Limb (tissue), 2 donors: ENCODE results near the gene TARP.
"Not testable (repeated sequence)": the region's sequence is repeated elsewhere in the genome, so short reads cannot be mapped to it uniquely, and the experiment has no call there.

Experiments
- DNase-seq, 2 donors: peaks; one replicate each; pipeline ENCODE4 v3.0.0-alpha.2; 2016; ENCODE audit errors: extremely low spot score in 2 of 2

The TARP gene

DNA sequence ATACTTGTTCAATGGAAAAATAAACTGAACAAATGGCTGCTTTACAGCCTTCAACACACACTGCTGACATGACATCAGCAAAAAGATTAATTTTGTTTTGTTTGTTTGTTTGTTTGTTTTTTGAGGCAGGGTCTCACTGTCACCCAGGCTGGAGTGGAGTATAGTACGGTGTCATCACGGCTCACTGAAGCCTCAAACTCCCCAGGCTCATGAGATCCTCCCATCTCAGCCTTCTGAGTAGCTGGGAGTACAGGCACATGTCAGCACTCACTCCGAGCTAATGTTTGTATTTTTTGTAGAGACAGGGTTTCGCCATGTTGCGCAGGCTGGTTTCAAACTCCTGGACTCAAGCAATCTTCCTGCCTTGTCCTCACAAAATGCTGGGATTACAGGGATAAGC is 10.9 kb downstream of the TARP start:
- no peak for DNase-seq

DNA sequence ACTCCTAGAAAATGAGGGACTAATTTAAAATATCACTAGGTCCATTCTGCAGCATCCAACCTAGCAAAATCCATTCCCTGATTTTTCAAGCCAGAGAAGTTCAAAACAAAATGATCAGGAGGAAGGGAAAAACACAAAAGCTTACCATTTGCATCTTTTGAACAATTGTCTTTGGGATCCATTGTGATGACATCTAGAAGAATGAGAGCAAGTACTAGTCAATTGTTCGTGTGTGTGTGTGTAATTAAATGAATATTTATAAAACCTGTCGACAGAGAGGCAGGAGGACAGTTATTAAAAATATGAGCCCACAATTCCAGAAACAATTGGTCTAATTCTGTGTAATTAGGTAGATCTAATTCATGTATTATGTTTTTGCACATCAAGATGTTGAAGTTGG is 11.4 kb downstream of the TARP start:
- DNase-seq, result not testable (repeated sequence)

DNA sequence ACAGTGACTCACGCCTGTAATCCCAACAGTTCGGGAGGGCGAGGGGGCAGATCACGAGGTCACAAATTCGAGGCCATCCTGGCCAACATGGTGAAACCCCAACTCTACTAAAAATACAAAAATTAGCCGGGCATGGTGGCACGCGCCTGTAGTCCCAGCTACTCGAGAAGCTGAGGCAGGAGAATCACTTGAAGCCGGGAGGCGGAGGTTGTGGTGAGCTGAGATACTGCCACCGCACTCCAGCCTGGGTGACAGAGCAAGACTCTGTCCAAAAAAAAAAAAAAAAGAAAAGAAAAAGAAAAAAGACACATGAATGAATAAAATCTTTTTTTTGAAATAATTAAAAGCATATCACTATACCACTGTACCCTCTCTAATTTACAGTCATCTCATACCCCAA is 11.8 kb downstream of the TARP start:
- DNase-seq, result not testable (repeated sequence)

DNA sequence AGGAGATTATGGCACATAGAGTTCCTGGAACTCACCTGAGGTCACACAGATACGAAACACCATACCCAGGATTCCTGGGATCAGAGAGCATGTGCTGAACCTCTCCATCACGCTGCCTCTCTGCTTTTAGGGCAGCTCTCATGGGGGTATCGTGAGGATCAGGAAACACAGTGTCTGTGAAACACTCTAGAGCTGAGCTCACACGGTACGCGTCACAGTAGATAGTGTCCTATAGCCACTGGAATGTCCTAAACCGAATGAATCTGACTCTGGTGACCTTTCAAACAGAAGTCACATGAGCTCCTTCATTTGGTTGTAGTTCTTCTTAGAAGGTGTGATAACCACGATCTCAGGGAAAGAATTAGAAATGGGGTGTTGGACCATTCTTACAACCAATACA is 14.3 kb downstream of the TARP start:
- DNase-seq, result not testable (repeated sequence)

DNA sequence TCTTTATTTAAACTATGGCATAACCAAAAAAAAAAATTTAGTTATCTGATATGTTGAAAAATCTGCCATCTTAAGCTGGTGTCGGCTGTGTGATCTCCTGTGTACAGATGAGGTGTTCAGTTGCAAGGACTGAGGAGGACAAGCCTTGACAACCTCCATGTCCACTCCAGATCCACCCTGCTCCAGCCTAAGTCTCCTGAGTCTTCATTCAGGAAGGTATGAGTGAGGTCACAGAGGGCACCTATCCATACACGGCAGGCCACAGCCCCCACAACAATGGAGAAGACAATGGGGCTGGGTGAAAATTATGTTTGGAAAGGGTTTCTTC is 16.1 kb downstream of the TARP start:
- DNase-seq, result no peak

DNA sequence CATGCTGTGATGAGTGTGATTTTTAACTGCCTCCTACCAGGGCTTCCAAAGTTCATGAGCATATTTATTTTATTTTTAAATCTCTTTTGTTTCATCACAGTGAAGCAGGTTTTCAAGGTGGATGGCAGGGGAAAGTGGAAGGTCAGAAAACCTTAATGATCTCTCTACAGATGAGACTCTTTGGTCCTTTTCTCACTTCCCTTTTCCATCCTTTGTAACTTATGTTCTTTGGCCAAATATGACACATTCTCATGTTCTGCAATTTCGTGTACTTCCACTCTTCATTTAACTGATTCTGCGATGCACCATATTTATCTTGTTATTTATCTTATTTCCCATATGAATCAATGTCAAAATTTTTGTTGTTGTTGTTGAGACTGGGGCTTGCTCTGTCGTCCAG is 23.6 kb downstream of the TARP start:
- not testable (repeated sequence) for DNase-seq

DNA sequence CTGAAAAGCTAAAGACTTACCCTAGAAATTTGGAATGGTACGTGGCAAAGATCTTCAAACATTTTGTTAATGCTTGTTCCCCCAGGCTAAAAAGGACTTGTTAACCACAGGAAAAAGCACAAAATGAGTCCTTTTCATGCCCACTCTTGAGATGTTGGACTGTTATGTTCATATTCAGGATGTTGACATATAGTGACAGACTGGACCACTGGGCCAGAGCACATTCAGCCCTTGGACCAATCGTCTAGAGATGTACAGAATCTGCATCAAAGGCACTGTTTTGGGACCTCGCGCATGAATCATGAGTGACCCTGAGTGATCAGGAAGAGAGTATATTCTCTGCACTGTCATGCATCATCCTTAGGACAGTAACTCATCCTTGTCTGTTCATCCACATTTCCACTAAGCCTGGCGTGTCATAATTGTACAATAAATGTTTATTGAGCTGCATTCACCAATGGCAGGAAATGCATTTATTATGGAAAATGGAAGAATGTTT is 25.3 kb downstream of the TARP start:
- DNase-seq, result no peak

DNA sequence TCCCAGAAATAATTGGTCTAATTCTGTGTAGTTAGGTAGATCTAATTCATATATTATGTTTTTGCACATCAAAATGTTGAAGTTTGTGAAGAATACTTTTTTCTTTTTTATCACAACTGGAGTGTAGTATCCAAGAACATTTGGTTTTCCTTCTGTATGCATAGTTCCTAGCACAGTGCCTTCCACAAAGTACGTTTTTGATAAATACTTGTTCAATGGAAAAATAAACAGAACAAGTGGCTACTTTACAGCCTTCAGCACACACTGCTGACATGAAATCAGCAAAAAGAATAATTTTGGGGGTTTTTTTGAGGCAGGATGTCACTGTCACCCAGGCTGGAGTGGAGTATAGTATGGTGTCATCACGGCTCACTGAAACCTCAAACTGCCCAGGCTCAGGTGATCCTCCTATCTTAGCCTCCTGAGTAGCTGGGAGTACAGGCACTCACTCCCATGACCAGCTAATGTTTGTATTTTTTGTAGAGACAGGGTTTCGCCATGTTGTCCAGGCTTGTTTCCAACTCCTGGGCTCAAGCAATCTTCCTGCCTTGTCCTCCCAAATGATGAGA is 27.9 kb downstream of the TARP start:
- no peak for DNase-seq

DNA sequence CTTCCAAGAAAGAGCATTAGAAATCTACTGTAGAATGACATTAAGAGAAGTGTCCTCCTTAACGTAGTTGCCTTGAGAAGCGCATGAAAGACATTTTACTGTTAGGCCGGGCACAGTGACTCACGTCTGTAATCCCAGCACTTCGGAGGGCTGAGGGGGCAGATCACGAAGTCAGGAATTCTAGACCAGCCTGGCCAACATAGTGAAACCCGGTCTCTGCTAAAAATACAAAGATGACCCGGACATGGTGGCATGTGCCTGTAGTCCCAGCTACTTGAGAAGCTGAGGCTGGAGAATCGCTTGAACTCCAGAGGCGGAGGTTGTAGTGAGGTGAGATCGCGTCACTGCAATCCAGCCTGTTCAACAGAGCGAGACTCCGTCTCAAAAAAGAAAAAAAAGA is 28.9 kb downstream of the TARP start:
- DNase-seq, result no peak

DNA sequence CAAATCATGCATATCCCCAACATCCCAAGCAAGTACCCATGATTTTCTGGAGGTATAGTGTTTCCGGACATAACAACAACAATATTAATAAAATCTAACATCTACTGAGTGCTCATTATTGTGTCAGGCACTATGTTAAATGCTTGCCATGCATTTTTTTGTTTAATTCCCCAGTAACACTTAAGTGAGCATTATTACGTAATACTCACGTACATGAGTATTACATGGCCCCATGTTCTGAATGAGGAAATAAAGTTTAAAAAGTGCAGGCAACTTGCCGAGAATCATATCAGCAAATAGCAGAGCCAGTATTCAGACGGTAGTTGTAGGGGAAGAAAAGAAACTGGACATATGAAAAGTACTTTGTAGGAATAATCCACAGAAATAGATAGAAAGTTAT is 30.1 kb downstream of the TARP start:
- DNase-seq, result not testable (repeated sequence)

DNA sequence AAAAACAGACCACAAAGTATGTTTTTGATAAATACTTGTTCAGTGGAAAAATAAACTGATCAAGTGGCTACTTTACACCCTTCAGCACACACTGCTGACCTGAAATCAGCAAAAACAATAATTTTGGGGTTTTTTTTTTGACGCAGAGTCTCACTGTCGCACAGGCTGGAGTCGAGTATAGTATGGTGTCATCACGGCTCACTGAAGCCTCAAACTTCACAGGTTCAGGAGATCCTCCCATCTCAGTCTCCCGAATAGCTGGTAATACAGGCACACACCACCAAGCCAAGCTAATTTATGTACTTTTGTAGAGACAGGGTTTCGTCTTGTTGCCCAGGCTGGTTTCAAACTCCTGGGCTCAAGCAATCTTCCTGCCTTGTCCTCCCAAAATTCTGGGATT is 30.6 kb downstream of the TARP start:
- DNase-seq, result no peak

DNA sequence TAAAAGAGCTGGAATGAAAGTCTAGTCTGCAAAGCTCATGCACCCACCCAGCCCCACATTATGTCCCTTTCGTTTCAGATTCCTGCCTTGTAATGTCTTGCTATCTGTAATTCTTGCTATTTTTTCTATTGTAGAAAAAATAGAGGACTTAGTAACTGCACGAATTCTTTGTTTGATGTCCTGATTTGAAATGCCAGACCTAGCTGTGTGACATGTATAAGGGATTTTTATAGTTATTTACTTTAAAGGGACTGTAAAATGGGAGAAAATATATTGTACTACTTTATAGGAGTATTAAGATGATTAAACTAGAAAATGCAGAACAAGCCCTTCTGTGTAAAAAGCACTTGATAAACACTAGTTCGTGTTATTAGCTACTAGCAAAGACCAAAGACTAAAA is 32.4 kb downstream of the TARP start:
- no peak for DNase-seq

DNA sequence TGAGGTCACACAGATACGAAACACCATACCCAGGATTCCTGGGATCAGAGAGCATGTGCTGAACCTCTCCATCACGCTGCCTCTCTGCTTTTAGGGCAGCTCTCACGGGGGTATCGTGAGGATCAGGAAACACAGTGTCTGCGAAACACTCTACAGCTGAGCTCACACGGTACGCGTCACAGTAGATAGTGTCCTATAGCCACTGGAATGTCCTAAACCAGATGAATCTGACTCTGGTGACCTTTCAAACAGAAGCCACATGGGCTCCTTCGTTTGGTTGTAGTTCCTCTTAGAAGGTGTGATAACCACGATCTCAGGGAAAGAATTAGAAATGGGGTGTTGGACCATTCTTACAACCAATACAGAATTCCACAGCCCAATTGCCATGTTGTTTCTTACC is 34.3 kb downstream of the TARP start:
- not testable (repeated sequence) for DNase-seq

DNA sequence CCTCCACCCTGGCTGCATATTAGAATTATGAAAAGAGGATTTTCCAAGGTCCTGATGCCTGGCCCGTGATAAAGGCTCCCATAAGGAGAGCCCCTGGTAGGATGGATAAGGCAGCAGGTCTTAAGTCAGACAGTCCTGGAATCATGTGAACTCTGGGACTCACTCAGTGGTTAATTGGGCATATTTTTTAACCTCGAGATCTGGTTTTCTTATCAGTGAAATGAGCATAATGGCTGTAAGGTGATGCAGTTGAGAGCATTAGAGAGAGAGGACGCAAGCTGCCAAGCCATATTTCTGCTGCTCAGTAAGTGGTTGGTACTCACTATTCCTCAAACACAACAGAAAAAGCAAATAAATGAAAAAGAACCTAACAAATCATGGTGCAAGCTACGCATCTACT is 37.8 kb downstream of the TARP start:
- no peak for DNase-seq

DNA sequence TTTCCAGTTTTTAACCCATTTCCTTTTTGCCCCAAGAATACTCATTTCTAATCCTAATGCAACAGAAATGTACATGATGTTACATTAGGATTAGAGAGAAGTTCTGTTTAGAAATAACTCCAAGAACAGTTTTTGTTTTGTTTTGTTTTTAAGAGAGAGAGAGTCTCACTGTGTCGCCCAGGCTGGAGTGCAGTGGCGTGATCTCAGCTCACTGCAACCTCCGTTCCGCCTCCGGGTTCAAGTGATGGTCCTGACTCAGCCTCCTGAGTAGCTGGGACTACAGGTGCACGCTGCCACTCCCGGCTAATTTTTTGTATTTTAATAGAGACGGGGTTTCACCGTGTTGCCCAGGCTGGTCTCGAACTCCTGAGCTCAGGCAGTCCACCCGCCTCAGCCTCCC is 38.7 kb downstream of the TARP start:
- DNase-seq, result not testable (repeated sequence)

DNA sequence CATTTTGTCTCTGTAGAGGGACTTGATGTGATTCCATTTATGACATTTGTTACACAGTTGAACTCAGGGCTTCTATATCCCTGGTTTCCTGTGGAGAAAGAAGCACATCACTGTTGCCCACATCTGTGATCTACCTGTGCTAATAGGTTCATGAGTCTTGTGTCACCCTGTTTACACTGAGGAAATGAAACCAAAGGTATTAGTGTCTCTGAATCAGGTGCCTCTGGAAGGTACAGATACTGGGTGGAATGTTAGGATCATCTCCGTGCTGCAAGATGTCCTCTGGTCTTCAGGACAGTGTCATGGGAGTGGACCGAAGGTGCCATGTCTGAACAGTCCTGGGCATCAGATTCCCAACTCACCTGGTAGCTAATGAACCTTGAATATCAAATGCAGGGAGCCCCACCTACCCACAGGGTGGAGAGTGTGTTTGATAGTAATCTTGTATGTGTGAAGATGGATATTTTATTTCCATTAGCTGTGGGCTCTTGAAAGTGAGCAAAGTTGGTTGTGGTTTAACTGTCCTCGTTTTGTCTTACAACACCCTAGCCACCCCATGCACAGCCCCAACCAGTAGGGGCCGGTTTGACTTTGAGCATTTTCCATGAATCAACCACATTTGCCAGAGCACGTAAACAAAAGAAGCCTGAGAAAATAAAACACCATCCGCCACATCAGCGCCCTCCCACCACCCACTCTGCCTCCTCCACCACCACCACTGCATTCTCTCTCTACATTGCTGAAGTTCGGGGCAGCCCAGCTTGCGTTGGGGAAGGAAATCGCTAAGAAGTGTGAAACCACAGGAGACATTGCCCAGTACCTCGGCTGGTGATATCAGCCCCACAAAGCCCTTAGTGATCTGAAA is 40.7 kb downstream of the TARP start:
- DNase-seq, result no peak

DNA sequence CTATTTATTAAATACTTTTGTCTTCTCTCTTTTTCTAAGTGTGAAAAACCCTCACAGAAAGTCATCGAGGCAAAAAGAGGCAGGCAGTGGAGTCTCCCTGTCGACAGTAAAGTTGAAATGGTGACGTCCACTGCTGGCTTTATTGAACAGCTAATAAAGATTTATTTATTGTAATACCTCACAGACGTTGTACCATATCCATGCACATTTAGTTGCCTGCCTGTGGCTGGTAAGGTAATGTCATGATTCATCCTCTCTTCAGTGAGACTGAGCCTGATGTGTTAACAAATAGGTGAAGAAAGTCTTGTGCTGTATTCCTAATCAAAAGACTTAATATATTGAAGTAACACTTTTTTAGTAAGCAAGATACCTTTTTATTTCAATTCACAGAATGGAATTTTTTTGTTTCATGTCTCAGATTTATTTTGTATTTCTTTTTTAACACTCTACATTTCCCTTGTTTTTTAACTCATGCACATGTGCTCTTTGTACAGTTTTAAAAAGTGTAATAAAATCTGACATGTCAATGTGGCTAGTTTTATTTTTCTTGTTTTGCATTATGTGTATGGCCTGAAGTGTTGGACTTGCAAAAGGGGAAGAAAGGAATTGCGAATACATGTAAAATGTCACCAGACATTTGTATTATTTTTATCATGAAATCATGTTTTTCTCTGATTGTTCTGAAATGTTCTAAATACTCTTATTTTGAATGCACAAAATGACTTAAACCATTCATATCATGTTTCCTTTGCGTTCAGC is 43.4 kb downstream of the TARP start:
- no peak for DNase-seq

DNA sequence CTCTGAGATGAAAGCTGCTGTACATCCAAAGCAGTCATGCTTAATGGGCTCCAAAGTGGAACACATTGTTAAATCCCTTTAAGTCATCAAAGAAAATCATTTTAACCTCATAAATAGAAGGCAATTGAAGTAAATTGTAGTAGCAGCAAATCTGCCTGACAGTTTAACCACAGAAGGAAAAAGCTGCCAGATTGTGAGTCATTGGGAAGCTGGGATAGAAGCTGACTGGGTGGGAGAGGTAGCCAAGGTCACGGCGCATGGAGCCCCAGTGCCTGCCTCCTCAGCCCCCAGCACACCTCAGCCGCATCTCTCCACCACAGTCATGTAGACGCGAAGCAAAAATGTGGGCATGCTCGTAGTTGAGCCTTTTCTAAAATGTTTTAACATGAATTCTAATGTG is 44.0 kb downstream of the TARP start:
- DNase-seq, result no peak

DNA sequence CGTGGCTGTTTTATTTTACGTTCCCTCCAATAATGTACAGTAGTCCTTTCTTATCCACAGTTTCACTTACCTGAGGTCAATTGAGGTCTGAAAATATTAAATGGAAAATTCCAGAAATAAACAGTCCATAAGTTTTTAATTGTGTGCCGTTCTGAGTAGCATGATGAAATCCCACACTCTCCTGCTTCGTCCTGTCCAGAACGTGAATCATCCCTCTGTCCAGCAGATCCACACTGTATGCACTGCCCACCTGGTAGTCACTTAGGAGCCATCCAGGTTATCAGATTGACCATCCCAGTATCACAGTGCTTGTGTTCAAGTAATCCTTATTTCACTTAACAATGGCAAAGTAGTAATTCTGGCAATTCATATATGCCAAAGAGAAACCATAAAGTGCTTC is 49.0 kb downstream of the TARP start:
- DNase-seq, result no peak

DNA sequence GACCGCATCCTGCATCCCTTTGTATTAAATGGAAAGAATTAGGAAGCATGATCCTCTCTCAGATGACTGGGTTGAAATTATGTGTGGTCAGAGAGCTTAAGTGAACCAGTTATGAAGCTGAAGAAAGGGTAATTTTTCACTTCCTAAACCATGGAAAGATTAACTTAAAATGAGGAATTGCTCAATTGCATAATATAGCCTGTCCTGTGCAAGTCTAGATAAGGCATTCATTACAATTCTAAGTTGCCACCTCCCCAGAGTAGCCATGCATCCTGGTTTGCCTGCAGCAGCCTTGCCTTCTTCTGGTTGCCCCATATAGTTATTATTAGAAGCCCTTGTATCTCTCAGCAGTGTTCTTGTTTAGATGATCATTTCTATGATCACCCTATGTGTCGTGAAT is 50.1 kb downstream of the TARP start:
- DNase-seq, result no peak

DNA sequence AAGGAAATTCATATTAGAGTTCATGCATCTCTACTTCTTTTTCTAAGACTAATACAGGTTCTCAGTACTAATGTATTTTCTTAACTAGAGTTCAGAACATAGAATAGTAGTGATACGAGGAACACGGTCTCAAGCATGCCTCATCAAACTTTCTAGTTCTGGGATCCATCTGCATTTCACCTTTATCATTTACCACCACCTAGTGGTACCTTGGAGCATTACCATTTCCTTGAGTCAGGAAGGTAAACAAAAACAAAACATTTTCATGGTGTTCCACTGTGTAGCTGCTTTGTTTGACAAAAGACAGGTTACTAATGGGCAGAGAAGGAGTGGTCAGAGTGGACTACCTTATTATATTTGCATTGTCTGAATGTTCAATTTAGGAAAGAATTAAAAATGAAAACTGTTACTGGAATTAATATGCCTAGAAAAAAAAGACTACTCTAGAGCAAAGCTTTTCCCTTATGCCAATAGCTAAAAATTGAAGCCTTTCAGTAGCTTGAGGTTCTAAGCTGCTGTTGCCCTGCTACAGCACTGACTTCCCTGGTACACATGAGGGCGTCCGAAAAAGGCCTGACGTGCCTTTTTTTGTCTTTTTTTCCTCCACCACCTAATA is 50.8 kb downstream of the TARP start:
- DNase-seq, result peak in 1 of 2 donors; percentile 49

DNA sequence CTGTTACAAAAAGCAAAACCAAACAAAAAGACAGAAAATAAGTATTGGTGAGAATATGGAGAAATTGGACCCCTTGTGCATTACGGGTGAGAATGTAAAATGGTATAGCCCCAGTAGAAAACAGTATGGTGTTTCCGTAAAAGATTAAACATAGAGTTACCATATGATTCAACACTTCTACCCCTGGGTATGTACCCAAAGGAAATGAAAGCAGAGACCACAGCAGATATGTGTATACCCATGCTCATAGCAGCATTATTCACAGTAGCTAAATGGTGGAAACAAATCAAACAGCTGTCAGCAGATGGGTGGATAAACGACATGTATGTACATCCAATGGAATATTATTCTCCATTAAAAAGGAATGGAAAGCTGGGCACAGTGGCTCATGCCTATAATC is 53.0 kb downstream of the TARP start:
- no peak for DNase-seq
